ENCODE results near the gene PRRX2.
"Not testable (repeated sequence)": the region's sequence is repeated elsewhere in the genome, so short reads cannot be mapped to it uniquely, and the experiment has no call there.

Gene PRRX2

DNA sequence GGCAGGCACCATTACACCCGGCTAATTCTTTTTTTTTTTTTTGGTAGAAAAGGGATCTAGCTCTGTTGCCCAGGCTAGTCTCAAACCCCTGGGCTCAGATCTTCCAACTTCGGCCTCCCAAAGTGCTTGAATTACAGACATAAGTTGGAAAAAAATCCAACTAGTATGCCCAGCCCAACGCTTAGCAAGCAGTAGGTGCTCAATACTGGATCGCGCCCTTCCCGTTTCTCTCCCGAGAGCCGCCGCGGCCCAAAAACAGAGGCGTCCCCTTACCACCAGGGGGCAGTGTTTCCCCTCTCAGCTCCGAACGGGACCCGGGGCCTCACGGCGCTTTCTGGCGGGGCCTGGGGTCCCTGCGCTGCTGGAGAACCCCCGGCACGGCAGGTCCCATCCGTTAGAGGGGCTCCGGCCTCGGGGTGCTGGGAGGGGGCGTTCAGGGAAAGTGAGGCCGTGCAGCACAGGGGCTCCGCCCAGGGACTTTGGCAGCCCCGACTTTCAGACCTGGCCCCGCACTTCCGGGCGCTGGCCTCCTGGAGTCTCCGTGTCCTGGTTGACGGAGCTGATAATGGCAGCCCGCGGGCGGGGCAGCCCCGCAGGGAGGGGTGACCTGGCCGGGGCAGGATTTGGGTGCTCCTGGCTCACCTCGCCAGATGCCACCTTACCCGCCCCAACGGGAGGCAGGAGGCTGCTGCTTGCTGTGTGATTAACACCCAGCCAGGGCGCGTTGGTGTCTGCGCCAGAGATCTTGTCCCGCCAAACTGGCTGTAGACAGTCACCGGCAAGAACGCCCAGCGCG, 72.2 kb downstream of the PRRX2 start:
- peak; percentile 70 for DNase-seq

DNA sequence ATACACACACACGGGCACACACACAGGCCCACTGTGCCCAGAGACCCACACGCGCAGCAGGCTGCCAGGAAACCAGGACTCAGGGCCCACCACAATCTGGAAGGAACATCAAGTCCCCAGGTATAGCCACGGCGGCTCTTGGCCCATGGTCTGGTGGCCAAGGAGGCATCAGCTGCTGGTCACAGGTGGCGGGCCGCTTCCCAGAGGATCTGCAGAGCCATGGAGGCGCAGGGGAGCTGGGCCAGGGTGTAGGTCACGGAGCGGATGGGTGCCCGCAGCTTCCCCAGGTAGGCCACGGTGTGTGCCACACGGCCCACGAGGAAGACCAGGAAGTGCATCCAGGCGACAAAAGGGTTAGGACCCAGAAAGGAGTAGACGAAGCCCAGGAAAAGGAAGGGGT, 74.0 kb downstream of the PRRX2 start:
- DNase-seq = no peak

DNA sequence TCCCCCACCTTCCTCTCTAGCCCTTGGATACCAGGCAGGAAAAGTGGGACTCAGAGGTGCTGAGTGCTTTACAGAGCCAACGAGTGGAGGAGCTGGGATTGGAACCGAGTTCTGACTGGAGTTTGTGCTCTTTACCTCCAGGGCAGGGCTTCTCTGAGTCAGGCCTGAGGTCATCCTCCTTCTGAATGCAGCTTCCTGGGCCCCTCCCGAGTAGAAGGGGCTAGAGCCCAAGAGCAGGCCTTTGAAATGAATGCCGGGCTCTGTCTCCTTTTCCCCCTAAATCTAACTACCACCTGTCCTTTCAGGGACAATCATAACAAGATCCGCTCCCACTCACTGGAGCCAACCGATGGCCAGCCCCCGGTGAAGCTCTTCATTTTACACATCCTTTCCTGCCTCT, 74.7 kb downstream of the PRRX2 start:
- DNase-seq = no peak

DNA sequence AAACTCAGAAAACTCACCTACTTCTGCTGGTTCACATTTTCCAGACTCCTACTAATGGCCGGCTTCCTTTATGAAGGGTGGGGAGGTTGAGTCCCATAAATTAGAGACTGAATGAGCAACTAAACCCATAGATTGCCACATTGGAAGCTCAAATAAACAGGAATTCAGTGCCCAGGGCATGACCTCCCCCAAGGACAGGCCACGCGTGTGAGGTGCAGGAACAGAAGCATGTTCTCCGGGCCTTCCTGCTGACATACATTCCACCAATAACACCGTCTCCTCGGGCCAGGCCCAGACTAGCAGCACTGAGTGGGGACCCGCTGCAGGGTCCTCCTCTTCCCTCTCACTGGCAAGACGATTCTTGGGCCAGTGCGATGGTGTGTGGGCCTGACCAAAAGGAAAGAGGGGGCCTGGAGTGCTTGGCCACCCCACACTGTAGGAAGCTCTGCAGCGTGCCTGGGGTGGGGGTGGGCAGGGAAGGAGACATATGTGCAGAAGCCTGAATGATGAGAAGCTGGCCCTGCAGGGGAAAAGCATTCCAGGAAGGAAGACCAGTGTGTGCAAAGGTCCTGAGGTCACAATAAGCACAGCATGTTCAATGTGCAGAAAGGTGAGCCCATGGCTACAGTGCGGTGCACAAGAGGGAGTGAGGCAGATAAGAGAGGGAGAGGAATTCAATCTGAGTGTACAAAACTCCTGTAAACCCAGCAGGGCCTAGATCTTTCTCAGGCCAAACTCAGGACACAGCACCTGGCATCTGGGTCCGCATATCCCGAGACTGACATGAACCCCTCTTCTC, 75.4 kb downstream of the PRRX2 start:
- DNase-seq = no peak

DNA sequence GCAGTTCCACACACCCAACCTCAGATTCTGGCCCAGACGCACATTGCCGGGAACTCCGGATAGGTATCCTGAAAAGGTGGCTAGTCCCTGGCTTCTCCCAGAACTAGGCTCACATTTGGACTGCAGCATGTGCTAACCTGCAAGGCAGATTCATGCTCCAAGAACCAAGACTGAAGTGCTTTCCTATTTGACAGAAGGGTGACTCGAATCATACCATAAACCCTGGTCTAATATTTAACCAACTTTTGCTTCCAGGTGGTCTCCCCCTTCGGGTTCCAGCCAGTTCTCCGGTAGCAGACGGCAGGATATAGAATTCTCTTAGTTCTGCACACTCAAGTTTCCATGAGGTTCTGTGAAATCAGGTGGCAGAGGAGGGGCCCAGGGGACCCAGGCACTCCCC, 79.8 kb downstream of the PRRX2 start:
- DNase-seq = no peak

DNA sequence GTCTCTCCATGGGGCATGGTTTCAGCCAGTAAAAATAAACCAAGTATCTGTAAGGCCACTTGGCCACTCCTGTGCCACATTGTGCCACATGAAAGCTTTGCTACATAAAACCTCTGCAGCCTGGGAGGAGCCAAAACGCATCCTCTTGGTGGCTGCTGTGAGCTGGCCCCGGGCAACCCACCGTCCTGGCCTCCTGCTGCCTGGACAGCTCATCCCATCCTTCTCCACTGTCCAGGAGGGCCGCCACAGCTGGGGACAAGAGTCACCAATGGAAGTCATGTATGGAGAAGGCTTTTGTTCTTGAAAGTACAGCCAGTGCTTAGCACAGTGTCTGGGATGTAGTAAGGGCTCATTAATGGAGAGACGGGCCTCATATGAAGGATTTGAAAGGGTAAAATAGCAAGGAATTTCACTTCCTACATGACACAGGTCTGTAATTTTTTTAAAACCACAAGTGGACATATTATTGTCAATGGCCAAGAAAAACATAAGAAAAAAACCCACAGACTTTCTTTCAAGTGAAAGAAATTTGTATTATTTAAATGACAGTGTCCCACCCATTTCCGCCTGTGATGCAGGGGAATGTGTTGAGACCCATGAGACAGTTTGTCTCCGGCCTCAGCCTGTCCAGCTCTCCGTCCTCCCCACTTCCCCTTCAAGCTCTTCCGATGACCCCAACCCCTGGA, 80.8 kb downstream of the PRRX2 start:
- no peak for DNase-seq

DNA sequence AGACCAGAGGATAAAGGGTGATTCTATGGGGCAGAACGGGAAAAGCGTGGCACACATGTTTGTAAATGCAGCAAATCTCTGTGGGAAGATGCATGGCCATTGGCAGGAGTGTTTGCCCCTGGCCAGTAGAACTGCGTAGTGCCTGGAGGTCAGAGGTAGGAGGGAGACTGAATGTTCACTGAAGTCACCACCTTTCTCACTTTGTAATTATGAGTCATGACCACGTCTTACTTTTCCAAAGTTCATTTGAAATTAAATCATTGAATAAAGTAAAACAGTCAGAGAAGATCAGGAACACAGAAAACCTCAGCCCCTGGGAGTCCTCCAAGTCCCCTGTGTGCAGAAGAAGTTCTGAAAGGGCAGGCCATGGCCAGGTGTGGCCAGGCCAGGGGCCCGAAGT, 82.8 kb downstream of the PRRX2 start:
- DNase-seq = no peak

DNA sequence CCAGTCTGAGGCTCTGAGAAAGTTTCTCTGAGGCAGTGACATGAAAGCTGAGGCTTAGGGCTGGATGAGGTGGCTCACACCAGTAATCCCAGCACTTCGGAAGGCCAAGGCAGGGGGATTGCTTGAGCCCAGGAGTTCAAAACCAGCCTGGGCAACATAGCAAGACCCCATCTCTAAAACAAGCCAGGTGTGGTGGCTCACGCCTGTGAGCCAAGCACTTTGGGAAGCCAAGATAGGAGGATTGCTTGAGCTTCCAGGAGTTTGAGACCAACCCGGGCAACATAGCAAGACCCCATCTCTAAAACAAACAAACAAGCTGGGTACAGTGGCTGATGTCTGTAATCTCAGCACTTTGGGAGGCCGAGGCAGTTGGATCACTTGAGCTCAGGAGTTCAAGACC, 83.6 kb downstream of the PRRX2 start:
- DNase-seq = not testable (repeated sequence)

DNA sequence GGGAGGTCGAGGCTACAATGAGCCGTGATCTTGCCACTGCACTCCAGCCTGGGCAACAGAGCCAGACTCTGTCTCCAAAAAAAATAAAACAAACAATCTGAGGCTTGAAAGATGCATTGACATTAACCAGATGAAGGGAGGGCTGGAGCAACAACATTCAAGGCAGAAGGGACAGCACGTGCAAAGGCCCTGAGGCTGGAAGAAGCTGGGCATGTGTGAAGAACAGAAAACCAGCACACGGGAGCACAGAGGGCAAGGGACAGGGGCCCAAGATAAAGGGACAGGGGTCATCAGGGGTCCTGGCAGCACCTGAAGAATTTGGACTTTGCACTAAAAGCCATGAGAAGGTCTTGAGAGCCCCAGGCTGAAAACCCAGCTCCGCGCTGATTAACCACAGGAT, 84.1 kb downstream of the PRRX2 start:
- no peak for DNase-seq

DNA sequence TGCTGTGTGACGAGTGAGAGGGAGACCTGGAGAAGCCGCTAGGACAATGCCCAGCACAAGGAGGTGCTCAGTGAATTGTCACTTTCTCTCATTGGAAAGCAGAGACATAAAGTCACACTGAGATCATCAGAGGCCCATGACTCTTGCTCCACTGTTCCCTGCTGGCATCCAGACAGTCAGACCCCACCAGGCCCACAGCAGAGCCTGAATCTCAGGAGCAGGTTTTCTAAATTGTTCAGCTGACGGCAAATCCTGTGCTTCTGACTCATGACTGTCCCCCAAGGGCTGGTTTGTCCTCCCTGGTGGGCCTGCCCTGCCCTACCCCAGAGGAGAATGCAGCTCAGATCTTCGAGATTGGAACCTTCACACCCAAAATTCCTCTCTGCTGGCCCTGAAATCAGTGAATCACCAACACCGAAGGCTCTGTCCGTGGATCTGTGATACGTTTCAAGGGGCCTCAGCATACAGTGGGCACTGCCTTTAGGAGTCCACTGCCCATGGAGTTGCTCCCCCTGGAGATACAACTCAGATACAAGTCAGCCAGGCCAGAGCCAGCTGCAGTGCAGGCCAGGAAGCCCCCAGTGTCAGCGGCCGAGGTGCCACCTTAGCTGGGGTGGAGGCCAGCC, 84.7 kb downstream of the PRRX2 start:
- DNase-seq = no peak

DNA sequence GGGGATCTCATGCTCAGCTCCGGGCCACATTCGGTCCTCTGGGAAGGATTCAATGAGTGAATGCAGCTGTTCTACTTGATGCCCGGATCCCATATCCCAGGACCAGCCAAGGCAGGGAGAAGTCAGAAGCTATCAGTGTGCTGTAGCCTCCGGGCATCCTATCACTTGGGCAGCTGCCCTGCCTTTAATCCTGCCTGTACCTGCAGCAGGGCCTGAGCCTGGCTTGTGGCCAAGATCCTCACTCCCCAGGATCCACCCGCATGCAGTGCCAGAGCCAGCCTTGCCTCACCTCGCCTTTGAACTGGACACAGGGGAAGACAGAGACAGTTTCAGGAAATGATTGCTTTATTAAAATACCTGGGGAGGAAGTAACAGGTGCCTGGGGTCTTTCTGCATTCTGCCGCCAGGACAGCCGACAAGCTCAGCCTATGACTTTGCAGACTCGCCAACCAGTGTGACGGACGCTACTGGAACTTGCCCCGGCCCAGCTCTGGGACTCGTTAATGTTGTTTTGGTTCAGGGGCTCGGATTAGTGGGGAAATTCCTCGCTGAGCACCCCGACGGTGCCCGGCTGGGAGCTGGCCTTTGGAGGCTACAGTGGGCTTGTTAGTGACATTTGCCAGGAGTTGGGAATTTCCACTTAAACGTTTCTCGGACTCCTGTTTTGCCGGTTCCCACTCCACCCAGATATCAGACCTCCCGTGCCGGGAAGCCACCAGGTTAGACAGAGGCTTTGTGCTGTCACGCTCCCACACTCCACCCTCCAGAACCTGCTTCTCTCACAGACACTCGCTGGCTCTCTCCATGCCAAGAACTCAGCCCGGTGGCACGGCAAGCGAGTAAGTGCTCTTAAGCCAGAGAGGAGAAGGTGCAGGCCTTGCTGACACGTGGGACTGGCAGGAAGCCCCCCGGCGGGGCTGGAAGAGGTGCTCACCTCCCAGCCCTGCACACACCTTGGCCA, 86.7 kb downstream of the PRRX2 start:
- DNase-seq = no peak

DNA sequence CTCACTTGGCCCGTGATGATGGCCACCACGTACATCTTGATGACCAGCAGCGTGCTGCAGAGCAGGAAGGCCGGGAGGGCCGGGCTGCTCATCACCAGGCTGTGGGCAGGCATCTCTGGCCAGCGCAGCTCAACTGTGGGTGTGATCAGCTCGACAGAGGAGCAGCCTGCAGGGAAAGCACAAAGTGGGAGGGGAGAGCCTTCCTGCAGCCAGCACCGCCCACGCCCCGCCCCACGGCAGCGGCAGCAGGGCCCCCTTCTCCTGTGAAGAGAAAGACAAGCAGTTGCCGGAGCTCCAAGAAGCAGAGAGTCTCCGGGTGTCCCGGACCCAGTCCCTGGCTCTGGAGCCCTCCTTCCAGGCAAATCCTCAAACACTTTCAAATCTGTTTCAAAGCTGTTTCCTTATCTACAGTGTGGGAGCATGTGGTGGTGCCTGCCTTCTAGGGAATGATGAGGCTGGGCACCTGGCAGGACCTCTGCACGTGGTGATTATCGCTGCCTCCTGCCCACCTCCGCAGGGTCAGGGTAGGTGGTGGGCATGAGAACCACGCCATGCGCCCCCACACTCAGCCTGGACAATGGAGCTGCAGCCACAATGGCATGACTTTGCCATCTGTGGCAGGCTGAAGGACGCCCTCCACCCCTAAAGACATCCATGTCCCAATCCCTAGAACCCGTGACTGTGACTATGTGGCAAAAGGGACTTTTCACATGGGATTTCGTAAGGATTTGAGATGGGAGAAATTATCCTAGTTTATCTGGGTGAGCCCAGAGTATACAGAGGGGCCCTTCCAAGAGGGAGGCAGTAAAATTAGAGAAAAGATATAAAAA, 87.7 kb downstream of the PRRX2 start, which contains the start of gene PTGES:
TSS of gene PTGES (minus strand) at position 143 of the 830 bp plus-strand sequence. CDS start at position 113, 30 bp downstream.
- no peak for DNase-seq

DNA sequence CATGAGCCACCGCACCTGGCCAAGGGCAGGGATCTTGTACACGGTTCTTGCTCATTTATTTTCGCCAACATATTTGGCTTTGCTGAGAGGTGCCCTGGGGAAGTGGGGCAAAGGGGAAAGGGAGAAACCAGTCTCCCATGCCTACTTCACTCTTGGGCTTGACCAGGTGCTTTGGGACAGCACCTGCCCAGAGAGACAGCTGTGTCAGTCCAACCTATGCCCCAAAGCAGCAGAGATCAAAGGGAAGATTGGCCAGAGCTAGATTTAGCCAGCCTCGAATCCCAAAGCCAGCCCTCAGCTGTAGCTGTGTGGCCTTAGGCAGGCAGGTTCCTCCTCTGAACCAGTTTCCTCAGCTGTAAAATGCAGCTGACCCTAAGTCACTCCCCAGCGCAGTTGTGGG, 89.7 kb downstream of the PRRX2 start:
- no peak for DNase-seq

DNA sequence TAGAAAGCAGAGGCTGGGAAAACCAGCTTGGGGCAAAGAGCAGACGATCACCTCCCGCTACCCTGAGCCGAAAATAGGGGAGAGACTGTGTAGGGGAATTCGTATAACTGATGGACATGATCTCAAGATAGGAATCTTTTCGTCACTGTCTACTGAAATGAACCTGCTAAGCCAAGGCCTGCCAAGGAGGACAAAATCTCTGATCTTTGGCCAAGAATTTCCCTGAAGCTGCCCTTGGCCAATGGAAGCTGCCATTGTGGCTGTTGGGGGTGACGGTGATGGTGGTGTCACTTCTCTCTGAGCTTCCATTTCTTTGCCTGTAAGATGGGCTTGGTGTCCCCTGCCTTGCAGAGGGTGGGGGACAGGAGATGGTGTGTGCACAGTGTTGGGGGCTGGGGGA, 90.7 kb downstream of the PRRX2 start:
- no peak for DNase-seq

DNA sequence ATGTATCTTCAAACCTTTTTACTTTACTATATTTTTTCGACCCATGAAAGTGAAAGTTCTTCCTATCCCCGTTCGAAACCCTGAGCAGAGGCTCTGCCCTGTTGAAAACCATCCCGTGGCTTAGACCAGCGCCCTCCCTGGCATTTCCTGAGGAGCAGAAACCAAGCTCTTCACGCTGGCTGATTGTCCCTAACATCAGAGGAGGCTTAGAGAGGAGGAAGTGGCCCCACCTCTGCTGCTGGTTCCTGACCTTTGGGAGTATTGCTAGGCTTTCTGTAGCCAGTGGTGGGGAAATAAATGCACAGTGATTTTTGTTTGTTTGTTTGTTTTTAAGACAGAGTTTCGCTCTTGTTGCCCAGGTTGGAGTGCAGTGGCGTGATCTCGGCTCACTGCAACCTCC, 91.6 kb downstream of the PRRX2 start:
- DNase-seq = no peak

DNA sequence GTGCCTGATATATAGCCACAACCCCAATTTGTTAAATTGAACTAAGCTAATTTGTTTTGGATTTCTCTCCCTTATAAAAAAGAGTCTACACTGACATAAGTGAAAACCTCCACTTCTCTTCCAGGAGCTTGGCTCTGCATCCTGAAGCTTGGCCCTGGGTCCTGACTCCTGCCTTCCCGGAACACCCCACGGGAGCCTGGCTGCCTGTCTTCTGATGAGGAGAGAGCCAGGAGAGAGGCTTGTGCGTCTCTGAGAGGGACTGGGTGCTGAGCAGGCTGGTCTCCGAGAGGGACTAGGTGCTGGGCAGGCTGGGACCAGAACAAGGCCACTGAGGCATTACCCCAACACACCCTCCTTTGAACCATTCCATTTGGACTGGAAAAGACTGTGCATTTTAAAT, 93.9 kb downstream of the PRRX2 start:
- DNase-seq = no peak

DNA sequence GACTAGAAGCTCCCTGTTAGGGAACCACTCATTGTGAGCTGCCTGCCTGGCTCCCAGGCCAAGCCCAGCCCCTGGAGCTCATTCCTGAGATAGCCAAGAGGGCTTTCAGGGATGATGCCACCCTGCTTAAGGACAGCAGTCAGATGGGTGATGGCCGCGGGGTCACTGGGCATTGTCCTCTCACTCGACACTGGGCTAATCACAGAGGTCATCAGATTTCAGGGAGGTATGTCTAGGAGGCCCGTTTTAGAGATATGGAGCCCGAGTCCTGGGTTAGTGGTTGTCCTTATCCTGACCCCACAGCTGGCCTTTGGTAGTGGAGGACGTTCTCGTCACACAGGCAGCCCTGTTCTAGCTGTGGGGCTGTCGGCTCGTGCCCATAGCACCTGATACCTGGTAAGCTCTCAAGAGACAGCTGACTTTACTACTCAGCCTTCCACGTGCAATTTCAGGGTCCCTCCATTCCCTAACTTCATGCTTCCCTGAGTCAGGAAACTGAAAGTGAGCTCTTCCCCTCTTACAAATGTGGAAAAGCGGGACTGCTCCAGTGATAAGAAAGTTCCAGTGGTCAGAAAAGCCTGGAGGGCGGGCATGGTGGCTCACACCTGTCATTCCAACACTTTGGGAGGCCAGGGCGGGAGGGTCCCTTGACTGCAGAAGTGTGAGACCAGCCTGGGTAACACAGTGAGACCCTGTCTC, 94.5 kb downstream of the PRRX2 start:
- DNase-seq = no peak

DNA sequence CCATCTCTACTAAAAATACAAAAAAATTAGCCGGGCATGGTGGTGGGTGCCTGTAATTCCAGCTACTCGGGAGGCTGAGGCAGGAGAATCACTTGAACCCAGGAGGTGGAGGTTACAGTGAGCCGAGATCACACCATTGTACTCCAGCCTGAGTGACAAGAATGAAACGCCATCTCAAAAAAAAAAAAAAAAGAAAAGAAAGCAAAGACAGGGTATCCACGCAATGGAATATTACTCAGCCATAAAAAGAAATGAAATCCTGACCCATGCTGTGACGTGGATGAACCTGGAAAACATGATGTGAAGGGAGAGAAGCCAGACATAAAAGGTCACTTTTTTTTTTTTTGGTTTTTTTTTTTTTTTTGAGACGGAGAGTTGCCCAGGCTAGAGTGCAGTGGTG, 95.3 kb downstream of the PRRX2 start:
- DNase-seq = not testable (repeated sequence)

DNA sequence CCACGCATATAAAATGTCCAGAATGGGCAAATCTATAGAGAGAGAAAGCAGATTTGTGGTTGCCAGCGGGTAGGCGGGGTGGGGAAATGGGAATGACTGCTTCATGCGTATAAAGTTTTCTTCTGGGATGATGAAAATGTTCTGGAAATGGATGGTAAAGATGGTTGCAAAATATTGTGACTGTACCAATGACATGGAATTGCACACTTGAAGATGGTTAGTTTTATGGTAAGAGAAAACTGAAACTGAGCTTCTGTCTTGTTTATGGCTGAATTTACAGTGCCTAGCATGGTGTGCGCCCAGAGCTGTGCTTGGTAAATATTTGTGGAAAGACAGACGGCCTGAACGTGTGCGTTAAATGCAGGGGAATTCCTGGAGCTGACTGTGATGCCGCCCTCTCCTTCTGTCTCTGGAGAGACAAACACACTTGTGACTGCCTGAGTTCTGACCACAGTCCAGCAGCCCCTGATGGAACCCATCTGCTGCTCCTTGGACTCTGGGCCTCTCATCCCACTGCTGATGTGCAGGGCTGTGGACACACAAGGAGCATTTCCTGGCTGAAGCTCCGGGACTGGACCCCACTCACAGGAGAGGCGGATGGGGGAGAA, 96.0 kb downstream of the PRRX2 start:
- DNase-seq = no peak

DNA sequence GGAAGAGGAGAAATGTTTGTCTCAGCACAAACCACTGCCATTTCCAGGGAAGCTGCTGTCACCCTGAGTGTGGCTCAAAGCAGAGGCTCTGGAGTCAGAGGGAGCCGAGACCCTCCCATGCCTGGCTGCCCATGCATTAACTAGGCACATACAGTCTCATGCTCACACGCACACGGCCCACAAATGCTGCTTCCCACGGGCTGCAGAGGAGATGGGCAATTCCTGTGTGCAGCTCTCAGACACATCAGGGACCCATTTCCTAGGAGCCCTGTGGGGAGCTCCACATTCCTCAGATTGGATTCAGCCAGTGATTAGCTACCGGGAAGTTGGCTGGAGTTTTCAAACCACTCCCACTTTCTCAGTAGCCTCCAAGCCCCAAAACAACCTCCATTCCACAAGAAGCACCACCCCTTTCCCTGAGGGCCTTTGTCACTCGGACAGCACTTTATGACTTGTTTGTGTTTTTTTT, 96.5 kb downstream of the PRRX2 start:
- no peak for DNase-seq
